HCT116 (cell line): ENCODE data around the gene FAM3B. TPM values are rescaled to one million over a fixed set of nuclear protein-coding genes. Genes with fewer than 3 reads are reported as not detected.
"Not testable (repeated sequence)": the region's sequence is repeated elsewhere in the genome, so short reads cannot be mapped to it uniquely, and the experiment has no call there.

Experiments
- ATAC-seq: fragments of 200-7000 bp; cut with Tn5 transposase; 2 replicates; pipeline ENCODE4 v1.9.1; 2020; ENCODE audit warnings: mild to moderate bottlenecking, moderate library complexity
- BruUV-seq: library from RNA; stranded (reverse); fragments of 400-500 nt; replicated peaks from 2 replicates; lab custom pipeline; 2021; lab: Mats Ljungman, UMichigan
- CTCF ChIA-PET: fragments of 300-600 bp; sonication (Branson Sonifier 250); formaldehyde crosslinking; loops from one replicate; lab custom pipeline; 2021; ENCODE audit warnings: antibody characterized with exemption; lab: Charles Lee
- POLR2A ChIA-PET: fragments of 300-600, 350-600 bp; sonication (Branson Sonifier 250); formaldehyde crosslinking; loops from one replicate; lab custom pipeline; 2021; ENCODE audit warnings: antibody characterized with exemption; lab: Charles Lee
- RAD21 ChIA-PET, 2 experiments: fragments of 300-600 bp; sonication (Branson Sonifier 250); formaldehyde crosslinking; loops; one replicate each; lab custom pipeline; 2023; ENCODE audit warnings: low total read pairs in 2 of 2; ENCODE audit not compliant: uncharacterized antibody in 2 of 2, unreplicated experiment in 2 of 2, low non-redundant PET in 1 of 2; lab: Charles Lee
- DNase-seq: peaks from one replicate; pipeline ENCODE4 v3.0.0-alpha.2; 2010; ENCODE audit warnings: low read depth, low spot score
- H2AFZ ChIP-seq: fragments of 200-600 bp; shearing (Covaris generic), sonication (generic); 2 replicates; pipeline ENCODE4 v1.6.1; 2017; ENCODE audit warnings: low read depth, mixed run types, mixed read lengths, antibody characterized with exemption, low read length; ENCODE audit not compliant: poor library complexity, severe bottlenecking
- H3K27ac ChIP-seq: 2 replicates; pipeline ENCODE4 v1.5.1; 2012; ENCODE audit warnings: low read depth, low read length
- H3K27me3 ChIP-seq: fragments of 200-600 bp; sonication (generic); 2 replicates; pipeline ENCODE4 v1.6.1; 2016; ENCODE audit warnings: mixed run types, low read length, mixed read lengths; ENCODE audit not compliant: insufficient read depth
- H3K36me3 ChIP-seq, 2 experiments: fragments of 200-500 bp in 1 of 2; fragments of 200-600 bp in 1 of 2; sonication (Bioruptor generic) in 1 of 2; sonication (generic) in 1 of 2; 2 replicates each; pipeline versions ENCODE4 v1.5.1 to v1.6.1; 2014 to 2016; ENCODE audit warnings: low read length in 2 of 2, inconsistent platforms in 1 of 2, mixed read lengths in 1 of 2, mixed run types in 1 of 2; ENCODE audit not compliant: insufficient read depth in 2 of 2, control insufficient read depth in 1 of 2
- H3K4me1 ChIP-seq, 2 experiments: fragments of 200-600 bp in 1 of 2; sonication (generic) in 1 of 2; 2 replicates each; pipeline versions ENCODE4 v1.5.1 to v1.6.1; 2012 to 2017; ENCODE audit warnings: low read length in 2 of 2, inconsistent platforms in 1 of 2, mild to moderate bottlenecking in 1 of 2, mixed read lengths in 1 of 2, mixed run types in 1 of 2, moderate library complexity in 1 of 2; ENCODE audit not compliant: insufficient read depth in 2 of 2, control insufficient read depth in 1 of 2
- H3K4me2 ChIP-seq: fragments of 200-600 bp; sonication (generic); 2 replicates; pipeline ENCODE4 v1.6.1; 2017; ENCODE audit warnings: mixed run types, low read length, mixed read lengths
- H3K4me3 ChIP-seq, 2 experiments: fragments of 200-600 bp in 1 of 2; sonication (generic) in 1 of 2; replicated peaks in 1 of 2; 2 replicates each; pipeline ENCODE4 v1.5.1; 2011 to 2016; ENCODE audit warnings: low read length in 2 of 2, control low read depth in 1 of 2, low read depth in 1 of 2, mild to moderate bottlenecking in 1 of 2, mixed read lengths in 1 of 2, mixed run types in 1 of 2
- H3K79me2 ChIP-seq: fragments of 200-600 bp; sonication (generic); 2 replicates; pipeline ENCODE4 v1.6.1; 2017; ENCODE audit warnings: mild to moderate bottlenecking, mixed run types, low read length, moderate library complexity, mixed read lengths; ENCODE audit not compliant: insufficient read depth
- H3K9ac ChIP-seq: fragments of 200-600 bp; sonication (generic); 2 replicates; pipeline ENCODE4 v1.6.1; 2016; ENCODE audit warnings: low read length, mixed read lengths
- H3K9me2 ChIP-seq: fragments of 200-600 bp; sonication (generic), shearing (Covaris generic); 2 replicates; pipeline ENCODE4 v1.6.1; 2017; ENCODE audit warnings: mixed run types, mild to moderate bottlenecking, moderate library complexity; ENCODE audit not compliant: insufficient read depth
- H3K9me3 ChIP-seq, 2 experiments: fragments of 200-500 bp in 1 of 2; fragments of 200-600 bp in 1 of 2; sonication (Bioruptor generic) in 1 of 2; sonication (generic) in 1 of 2; 2 replicates each; pipeline ENCODE4 v1.6.1; 2014 to 2017; ENCODE audit warnings: low read length in 2 of 2, mixed read lengths in 2 of 2, inconsistent platforms in 1 of 2, low read depth in 1 of 2, mild to moderate bottlenecking in 1 of 2, mixed run types in 1 of 2, moderate library complexity in 1 of 2; ENCODE audit not compliant: control insufficient read depth in 1 of 2, insufficient read depth in 1 of 2
- H4K20me1 ChIP-seq: fragments of 200-600 bp; sonication (generic), shearing (Covaris generic); 2 replicates; pipeline ENCODE4 v1.6.1; 2017; ENCODE audit warnings: mixed run types, mild to moderate bottlenecking, moderate library complexity; ENCODE audit not compliant: insufficient read depth
- CBX3 ChIP-seq: IDR thresholded peaks from 2 replicates; pipeline ENCODE4 v1.6.1; 2012; ENCODE audit warnings: low read depth
- EZH2phosphoT487 ChIP-seq: fragments of 200-600 bp; IDR thresholded peaks from 2 replicates; pipeline ENCODE4 v1.6.1; 2018; ENCODE audit warnings: antibody characterized with exemption, borderline replicate concordance
- RAD21 ChIP-seq: IDR thresholded peaks from 2 replicates; pipeline ENCODE4 v1.6.1; 2012; ENCODE audit warnings: low read depth, mild to moderate bottlenecking
- YY1 ChIP-seq: IDR thresholded peaks from 2 replicates; pipeline ENCODE4 v1.6.1; 2011; ENCODE audit warnings: low read length, low read depth, moderate library complexity, mild to moderate bottlenecking; ENCODE audit not compliant: insufficient replicate concordance; ENCODE audit errors: extremely low read depth
- ZNF274 ChIP-seq: fragments of 200-500 bp; sonication (Bioruptor generic); IDR thresholded peaks from 2 replicates; pipeline ENCODE4 v1.6.1; 2014; ENCODE audit warnings: mild to moderate bottlenecking, low read depth, low read length, inconsistent platforms
- intact Hi-C: fragments of 100-400 bp; cut with micrococcal nuclease; formaldehyde crosslinking; loops from 2 replicates; pipeline ENCODE4 v1.10.0; 2022
- total RNA-seq: library from RNA; stranded (reverse); gene quantifications from one replicate; pipeline ENCODE4 v1.2.1, GENCODE V29; 2021; ENCODE audit not compliant: unreplicated experiment

The FAM3B gene
- total RNA-seq, 1 experiment from 2014 or later, result not detected

DNA sequence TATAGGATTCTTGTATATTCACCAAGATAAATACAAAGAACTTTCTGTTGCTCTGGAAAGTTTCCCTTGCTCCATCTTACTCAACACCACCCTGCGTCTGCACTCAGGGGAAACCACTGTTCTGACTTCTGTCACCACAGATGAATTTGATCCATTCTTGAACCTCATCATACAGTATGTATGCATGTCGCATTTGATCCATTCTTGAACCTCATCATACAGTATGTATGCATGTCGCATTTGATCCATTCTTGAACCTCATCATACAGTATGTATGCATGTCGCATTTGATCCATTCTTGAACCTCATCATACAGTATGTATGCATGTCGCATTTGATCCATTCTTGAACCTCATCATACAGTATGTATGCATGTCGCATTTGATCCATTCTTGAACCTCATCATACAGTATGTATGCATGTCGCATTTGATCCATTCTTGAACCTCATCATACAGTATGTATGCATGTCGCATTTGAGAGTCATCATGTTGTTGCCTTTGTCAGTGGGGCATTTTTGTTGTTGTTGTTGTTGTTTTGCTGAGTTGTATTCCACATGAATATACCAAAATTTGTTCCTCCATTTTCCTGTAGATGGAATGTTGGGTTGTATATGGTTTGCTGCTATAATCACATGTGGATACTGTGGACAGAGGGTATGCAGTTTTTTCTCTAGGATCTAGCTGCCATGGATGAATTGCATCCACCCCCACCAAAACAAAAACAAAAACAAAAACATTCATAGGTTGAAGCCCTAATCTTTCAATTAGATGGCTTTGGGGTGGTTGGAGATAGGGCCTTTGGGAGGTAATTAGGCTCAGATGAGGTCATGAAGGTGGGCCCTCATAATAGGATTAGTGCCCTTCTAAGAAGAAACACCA is 3.1 kb upstream of the FAM3B start:
- H3K4me1 ChIP-seq, H3K27ac ChIP-seq, RAD21 ChIA-PET, H3K4me3 ChIP-seq, H3K79me2 ChIP-seq, CTCF ChIA-PET, H3K36me3 ChIP-seq, H3K9ac ChIP-seq, H3K4me2 ChIP-seq, H4K20me1 ChIP-seq, POLR2A ChIA-PET, H3K9me2 ChIP-seq, BruUV-seq, H2AFZ ChIP-seq, ATAC-seq, DNase-seq, intact Hi-C loops, H3K9me3 ChIP-seq: not testable (repeated sequence)
- H3K27me3 ChIP-seq, result peaks cover 16% of the 10 kb centered on the region

DNA sequence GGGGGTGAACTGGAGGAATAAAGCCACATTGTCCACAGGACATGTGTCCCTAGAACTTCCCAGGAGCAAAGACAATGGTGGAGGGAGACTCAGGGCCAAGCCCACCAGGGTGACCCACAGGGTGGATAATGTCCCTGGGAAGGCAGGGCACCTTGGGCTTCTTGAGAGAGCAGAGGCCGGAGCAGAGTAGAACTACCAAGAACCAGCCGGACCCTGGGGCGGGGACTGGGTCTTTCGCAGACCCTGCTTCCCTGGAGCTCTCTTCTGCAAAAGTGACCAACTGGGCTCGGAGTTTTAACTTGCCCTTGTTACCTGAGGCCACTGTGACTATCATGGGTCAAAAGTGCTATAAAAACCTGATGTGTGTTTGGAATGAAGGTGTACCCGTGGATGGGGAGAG is 875 bp upstream of the FAM3B start:
- RAD21 ChIA-PET, result no interaction called here
- no TSS peak for BruUV-seq
- no peaks in the 10 kb centered on the region for H3K79me2 ChIP-seq
- POLR2A ChIA-PET, result no interaction called here
- no peak overlapping the region for H3K4me3 ChIP-seq
- H2AFZ ChIP-seq, result no peak overlapping the region
- no peak overlapping the region for H3K27ac ChIP-seq
- H3K4me1 ChIP-seq, result no peaks in the 10 kb centered on the region
- no peak for ATAC-seq
- no peaks in the 10 kb centered on the region for H3K9me2 ChIP-seq
- intact Hi-C loops, result no loop called here
- CTCF ChIA-PET, result no interaction called here
- no peak overlapping the region for H3K4me2 ChIP-seq
- H3K9ac ChIP-seq, result no peak overlapping the region
- H4K20me1 ChIP-seq, result no peaks in the 10 kb centered on the region
- no peaks in the 10 kb centered on the region for H3K27me3 ChIP-seq
- TF ChIP-seq ZNF274, result no peak
- no peak for TF ChIP-seq EZH2phosphoT487
- TF ChIP-seq RAD21, result no peak
- no peak for TF ChIP-seq CBX3
- TF ChIP-seq YY1, result no peak
- no peak for DNase-seq
- H3K9me3 ChIP-seq, result no peaks in the 10 kb centered on the region
- H3K36me3 ChIP-seq, result no peaks in the 10 kb centered on the region
